ENCODE measurements around the gene RABL2B.

Gene RABL2B

DNA sequence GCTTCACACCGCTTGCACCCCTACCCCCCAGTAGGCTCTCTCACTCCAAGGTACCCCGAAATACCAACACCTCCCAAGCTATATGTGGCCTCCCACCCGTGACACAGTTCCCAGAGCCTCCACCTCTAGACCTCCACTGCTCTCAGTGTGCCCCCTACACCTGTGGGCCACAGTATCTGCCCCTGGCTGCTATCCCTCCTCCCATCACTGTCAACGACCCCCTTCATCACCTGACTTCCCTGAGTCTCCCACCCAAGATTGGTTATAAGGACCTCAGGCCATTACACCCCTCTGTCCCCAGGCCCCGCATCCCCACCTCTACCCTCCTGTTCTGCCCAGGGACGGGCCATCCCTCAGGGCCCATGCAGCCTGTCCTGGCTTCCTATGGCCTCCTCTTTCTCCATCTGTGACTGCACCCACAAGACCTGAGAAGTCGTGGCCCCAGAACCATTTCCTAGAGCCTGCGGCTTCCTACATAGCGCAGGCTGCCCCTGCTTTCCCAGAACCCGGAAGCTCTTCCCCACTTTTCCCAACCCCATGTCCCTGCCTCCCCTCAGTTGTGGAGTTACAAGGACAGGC, 44.7 kb downstream of the RABL2B start:
- DNase-seq (ENCODE audit: low read depth): no peak

DNA sequence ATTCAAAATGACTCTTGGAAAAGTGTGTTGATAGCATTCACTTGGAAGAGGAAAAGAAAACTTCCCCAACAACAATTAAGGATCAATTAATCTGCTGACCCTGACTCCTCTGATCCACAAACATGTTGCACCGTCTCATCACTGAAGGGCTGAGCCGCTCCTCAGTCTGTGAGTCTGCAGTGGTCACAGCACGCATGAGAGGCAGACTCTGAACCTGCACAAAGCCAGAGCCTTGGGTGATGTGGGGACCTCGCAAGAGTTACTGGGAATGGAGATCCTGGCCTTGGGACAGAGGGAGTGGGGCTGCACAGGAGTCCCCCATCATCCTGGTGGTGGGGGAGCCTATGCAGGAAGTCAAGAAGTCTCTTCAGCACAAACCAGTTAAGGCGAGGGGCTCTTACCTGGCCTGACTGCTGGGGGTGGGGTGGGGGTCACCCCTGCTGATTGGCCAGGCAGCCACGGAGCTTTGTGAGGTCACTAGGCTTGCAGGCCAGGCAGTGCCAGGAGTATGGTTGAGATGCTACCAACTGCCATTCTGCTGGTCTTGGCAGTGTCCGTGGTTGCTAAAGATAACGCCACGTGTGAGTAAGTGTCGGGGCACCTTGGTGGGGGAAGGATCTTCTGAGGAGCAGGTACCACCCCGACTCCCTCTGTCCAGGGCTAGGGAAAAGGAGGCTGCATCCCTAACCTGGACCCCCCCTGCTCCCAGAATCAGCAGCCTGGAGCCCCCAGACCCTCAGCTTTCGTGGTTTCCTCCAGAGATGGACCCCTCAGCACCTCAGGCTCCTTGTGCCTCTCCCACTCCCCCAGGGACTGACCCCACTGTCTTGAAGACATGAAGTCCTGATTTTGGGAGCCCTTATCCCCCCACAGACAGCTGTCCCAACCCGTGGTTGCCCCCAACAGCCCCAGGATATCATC, 45.4 kb downstream of the RABL2B start, which contains the start of gene ACR:
TSS of gene ACR (plus strand) at position 477 of the 921 bp plus-strand sequence. CDS start at position 509, 32 bp downstream.
- DNase-seq (ENCODE audit: low read depth): no peak

DNA sequence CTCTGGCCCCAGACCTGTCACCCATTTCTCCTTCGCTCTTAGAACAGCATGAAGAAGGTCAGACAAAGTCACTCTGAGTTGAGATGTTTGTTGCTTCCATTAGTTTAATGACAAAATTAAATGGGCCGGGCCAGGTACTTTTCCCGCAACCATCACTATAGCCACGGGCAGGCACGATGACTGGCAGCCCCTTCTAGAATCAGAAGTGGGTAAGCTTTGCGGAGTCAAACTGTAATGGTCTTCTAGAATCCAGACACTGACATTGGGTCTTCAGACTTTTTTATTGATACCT, 47.8 kb downstream of the RABL2B start:
- DNase-seq (ENCODE audit: low read depth): no peak

DNA sequence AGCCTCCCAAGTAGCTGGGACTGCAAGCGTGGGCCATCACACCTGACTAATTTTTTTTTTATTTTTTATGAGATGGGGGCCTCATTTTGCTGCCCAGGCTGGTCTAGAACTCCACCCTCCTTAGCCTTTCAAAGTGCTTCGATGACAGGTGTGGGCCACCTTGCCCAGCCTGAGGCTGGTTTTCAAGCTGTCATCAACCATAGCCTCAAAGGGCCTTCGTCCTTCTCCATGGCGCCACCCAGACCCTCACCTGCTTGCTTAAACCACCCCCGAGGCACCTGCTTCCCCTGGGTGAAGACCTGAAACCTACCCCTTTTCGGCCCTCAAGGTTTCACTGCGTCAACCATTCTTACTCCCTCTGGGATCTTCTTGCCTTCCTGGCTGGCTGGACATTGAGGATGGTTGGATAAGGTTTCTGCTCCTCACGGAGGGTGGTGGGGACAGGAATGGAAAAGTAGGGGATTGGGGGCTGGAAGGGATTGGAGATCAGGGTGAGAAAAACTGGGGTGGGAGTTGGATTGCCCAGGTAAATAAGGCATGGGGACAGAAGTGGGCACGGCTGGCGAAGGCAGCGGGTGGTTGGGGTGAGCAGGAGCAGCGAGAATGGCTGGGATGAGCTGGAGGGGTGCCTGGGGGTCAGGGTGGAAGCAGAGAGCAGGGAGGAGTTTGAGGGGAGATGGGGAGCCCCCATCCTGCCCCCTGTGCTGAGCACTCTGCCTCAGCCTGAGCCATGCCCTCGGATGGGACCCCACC, 48.3 kb downstream of the RABL2B start:
- no peak for DNase-seq (ENCODE audit: low read depth)

DNA sequence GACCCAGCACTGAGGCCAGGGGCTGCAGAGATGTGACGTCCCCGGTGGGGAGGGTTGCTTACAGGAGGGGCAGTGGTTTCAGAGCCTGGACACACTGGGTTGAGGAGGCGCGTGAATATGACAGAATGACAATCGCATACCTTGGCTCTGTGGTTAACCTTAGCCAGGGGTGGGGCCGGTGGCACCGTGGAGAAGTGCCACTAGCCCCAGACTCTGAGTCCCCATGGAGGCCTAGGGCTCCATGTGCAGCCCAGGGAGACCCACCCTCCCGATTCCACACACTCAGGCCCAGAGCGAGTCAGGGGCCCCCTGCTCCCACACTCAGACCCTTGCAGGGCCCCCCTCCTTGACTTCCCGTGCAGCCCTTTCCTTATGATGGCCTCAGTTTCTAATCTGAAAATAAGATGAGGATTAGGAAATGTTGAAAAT, 49.1 kb downstream of the RABL2B start:
- no peak for DNase-seq (ENCODE audit: low read depth)

DNA sequence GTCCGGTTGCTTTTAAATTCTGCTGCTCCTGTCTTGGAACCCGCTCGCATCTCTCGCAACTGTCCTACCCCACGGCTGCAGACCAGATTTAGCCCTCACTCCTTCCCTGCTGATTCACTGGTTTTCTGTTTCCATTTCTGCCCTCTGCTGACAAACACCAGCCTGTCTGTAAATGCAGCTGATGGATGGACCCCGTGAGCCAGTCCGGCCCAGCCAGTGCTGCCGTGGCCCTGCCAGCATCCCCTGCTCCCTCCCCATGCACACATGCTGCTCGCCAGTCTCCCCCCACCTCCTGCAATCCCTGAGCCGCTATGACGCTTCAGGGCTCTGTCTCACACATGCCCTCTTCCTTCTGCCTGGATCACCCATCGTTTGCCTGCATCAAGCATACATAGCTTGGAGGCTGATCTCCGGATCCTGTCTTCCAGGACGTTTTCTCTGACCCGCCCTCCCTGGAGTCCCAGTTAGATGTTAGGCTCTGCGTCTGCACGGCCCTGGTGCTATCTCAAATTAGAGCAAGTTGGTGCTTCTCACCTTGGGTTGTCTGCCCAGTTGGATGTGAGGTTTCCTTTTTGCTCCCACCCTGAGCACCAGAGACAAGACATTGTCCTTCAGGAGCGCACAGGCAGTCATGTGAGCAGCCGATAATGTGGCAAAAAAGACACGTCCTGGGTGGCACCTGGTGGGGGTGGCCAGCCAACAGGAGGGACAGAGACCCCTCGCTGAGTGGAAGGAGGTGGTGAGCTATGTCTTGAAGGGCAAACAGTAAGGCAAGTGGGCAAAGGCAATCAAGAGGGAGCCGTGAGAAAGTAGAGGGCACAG, 49.7 kb downstream of the RABL2B start:
- DNase-seq (ENCODE audit: low read depth): no peak

DNA sequence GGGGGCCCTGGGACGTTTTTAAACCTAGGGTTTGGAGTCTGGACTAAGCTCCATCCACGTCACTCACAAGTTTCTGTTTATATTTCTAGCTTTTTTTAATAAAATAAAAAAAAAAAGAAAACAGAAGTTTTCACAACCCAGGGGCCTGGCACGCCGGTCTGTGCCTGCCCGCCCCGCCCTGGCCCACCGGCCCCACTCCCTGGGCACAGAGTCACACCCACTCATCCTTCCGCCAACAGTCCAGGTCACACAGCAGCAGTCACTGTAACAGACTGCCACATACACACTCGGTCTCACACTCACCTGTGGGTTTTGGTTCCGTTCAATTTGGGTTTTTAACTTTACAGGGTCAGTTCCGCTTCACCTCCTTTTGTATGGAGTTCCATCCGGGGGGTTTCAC, 50.8 kb downstream of the RABL2B start:
- no peak for DNase-seq (ENCODE audit: low read depth)

DNA sequence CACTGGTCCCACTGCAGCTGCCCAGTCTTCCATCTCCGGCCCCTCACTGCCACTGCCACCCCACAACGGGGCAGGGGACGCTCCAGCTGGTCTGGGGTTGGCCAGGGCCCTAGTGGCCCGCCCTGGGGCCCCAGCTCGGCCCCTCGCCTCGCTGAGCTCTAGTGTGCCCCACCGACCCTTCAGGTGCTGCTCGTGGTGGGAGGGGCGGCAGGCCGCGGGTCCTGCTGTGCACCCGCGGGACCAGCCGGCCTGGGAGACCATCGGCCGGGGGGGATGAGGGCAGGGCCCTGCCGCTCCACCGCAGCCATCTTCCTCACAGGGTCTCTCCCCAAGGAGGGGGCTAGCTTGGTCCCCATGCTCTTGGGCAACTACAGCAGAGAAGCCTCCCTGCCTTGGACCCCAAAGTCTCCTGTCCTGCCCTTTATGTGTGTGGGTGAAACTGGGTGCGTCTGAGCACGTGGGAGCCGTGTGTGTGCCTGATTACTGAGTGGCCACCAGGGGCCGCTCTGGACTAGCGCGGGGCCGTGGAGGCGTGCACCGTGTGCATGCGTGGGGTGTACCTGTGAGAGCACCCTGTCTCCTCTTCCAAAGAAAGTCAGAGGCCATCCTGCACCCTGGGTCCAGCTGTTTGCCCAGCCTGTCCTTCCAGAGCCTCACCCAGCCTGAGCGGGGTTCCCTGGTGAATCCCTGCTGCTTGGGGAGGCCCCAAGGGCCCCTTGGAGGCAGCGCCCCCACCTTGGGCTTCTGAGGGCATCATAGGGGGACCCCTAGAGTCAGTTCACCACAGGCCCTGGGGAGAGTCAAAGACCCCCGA, 51.4 kb downstream of the RABL2B start:
- no peak for DNase-seq (ENCODE audit: low read depth)

DNA sequence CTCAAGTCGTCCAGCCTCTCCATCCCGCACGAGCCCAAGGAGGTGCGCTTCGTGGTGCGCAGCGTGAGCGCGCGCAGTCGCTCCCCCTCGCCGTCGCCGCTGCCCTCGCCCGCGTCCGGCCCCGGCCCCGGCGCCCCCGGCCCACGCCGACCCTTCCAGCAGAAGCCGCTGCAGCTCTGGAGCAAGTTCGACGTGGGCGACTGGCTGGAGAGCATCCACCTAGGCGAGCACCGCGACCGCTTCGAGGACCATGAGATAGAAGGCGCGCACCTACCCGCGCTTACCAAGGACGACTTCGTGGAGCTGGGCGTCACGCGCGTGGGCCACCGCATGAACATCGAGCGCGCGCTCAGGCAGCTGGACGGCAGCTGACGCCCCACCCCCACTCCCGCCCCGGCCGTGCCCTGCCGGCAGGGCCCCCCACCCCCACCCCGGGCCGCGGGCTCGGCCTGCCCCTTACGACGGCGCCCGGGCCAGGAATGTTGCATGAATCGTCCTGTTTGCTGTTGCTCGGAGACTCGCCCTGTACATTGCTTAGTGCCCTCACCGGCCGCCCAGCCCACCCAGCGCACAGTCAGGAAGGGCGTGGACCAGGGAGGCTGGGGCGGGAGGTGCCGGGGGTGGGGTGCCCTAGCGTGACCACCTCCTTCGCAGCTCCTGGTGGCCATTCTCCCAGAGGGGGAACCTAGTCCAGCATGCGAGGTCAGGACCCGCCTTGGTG, 52.3 kb downstream of the RABL2B start:
- no peak for DNase-seq (ENCODE audit: low read depth)

DNA sequence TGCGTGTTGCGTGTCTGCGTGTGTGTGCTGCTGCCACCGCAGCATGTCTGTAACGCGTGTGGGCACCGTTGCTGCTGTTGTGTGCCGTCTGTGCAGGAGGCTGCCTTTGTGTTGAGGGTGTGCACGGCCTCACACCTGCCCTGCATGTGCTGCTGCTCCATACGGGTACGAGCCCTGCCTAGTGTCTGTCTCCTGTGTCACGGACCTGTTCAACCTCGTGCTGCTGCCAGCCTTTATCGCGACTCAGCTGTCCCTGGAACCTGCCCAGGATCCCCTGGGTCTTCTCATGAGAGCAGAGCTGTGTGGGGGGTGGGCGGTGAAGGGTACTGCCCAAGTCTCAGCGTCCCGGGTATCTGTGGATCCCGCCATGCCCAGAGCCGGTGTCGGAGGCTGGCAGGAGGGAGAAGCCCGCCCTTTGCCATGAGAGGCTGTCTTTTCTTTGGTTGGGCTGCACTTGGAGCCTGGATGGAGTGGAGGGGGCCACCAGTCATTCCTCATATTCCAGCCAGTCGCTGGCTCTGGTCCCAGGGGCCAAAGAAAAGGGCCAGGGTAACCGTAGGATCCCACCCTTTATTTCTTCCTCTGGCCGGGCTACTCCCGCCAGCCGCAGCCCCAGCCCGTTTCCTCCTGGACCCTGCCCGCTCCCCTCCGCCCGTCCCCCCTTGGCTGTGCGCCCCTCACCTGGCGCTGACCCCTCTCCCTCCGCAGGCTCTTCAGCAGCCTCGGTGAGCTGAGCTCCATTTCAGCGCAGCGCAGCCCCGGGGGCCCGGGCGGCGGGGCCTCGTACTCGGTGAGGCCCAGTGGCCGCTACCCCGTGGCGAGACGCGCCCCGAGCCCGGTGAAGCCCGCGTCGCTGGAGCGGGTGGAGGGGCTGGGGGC, 53.2 kb downstream of the RABL2B start:
- no peak for DNase-seq (ENCODE audit: low read depth)

DNA sequence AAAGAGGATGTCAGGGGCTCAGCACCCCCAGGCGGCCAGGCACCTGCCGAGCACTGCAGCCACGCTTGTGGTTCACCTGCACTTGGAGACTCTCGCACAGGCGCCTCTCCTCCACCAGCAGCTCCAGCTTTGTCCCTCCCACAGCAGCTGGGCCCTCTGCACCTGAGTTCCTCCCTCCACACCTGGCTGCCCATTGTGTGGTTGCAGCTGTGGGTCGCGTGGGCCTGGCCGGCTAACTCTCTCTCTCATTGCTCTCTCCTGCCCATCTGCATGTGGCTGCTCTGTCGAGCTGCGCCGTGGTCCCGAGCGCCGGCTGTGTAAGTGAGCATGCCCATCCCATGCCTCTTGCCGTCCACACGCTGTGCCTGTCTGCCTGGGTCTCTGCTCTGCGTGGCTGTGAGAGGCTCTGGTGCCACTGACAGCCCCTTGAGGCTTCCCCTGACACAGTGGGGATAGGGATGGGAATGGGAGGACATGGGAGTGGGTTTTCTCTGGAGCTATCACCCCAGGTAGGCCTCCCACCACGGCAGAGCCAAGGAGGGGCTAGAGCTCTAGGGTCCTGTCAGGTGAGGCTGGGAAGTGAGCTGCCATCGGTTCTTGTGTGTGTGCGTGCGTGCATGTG, 53.9 kb downstream of the RABL2B start:
- no peak for DNase-seq (ENCODE audit: low read depth)

DNA sequence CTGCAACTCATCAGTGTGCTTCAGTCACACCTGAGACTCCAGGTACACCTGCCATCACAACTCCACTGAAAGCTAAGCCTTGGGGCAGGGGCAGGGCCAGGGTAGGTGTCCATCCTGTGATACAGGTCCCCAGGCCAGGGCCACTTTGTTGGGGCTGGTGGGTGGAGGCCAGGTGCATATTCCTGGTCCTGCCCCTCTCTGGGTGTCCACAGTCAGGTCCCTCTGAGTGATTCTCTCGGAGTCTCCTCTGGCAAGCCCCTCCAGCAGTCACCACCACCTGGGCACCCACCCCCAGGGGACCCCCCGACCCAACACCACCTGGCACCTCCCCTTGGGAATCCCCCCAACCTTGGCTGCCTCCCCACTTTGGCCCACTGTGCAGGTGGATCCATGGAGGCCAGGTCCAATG, 54.9 kb downstream of the RABL2B start:
- no peak for DNase-seq (ENCODE audit: low read depth)

DNA sequence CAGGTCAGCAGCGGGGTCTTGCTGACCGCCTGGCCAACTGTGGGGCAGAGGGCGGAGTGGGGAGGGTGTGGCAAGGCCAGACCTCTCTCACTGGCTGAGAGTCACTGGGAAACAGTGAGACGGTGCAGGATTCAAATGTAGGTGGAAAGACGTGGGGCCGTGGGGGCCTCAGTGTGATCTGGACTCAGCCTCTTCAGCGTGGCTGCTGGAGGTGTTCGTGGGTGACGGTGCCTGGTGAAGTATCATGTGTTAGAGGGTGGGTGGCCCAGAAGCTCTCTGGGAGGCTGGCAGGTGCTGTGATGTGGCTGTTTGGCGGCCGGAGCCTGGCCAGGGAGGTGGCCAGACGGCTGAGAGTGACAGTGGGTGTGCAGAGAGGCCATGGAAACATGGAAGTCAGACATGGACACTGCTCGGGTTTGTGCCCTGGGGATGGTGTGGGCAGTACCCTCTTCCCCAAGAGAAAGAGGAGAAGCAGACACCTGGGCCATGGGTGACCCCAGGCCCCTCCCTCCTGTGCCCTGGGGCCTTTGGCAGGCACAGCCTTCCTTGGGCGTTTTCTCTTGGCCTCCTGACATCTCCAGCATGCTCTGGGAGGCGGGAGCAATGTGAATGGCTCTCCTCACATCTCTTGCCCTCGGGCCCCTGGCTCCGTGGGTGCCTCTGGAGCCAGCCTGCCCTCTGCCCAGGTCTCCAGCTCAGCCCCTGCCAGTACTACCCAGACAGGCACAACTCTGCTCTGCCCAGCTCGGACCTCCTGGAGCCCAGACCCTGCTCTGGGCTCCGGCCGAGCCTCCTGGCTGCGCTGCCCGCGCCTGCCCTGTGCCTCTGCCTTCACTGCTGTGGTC, 55.5 kb downstream of the RABL2B start:
- DNase-seq (ENCODE audit: low read depth): no peak

DNA sequence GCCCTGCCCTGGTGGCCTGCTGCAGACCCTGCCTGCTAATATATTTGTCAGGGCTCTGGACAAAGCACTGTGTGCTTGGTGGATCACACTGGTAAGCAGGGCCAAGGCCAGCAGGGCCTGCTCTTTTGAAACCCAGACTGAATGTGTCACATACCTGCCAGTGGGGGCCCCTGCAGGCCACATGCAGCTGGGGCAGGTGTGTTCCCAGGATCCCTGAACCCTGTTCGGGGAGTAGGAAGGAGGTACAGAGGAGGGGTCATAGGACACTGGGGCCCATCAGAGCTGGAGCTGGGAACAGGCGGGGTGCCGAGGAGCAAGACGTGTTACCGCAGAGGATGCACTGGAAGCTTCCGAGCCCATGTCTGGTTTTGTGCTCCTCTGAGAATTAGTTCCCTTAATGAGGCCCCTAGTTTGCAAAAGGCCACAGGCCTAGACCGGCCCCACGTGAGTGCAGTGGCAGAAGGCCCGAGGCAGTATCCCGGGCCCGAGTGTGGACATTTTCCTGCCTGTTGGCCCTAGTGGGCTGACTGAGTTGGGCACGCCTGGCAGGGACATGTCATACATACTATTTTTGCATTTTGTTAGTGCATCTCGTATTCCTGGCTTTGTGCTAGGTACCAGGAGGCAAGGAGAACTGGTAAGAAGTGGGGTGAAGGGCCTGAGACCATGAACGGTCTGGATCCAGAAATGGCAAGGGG, 56.6 kb downstream of the RABL2B start:
- no peak for DNase-seq (ENCODE audit: low read depth)

DNA sequence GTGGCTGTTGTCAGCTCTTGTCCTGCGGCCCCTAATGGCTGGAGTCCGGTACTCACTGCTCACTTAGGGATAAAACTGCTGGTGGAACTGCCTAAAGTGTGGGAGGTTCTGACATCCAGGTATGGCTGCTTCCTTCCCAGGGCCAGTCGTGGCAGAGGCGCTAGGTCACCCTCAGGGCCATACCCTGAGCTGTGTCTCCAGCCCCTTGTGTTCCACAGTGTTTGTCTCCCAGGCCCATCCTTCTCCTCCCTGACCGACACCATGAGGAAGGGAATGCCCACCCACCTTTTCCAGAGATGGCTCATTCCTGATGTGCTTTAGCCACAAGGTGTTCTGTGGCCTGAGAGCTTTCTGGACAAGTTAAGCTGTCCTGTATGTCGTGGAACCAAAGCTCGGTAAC, 57.8 kb downstream of the RABL2B start:
- DNase-seq (ENCODE audit: low read depth): no peak

DNA sequence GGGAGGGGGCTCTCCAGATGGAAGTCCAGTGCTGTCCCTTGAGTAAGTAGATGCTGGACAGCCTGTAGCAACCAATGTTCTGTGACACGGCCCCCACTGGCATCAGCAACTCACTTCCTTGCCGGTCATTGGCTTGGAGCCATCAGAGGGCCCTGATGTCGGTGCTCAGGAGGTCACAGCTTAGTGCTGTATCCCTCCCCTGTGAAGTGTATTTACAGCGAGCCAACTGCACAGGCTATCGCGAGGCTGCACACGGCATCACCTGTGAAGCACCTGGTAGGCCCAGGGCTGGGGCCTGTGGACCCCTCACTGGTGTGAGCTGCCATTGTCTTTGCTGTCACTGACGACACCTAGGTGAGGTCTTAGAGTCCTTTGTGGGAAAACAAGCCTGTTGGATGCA, 58.8 kb downstream of the RABL2B start:
- no peak for DNase-seq (ENCODE audit: low read depth)

DNA sequence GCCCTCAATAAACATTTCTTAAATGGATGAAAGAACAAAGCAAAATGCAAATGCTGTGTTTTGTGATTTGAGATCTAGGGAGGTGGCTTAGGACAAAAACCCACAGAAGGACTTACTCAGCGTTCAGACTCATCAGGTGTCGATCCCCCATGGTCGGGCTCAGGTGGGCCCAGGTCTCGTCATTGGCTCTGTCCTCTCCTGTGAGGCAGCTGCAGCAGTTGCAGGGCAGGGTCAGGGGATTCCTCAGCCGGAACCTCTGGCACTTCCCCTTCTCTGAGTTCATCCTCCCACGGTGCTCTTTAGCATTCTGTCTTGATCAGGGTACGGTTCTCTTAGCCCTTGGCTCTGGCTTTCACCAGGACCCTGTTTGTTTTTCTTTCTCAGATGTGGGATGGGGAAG, 59.4 kb downstream of the RABL2B start:
- no peak for DNase-seq (ENCODE audit: low read depth)
